GM12878 (cell line): ENCODE measurements around the gene MISP3. TPM values are rescaled to one million over a fixed set of nuclear protein-coding genes. Genes with fewer than 3 reads are reported as not detected.

Experiments used
- ATAC-seq: fragments of 200-7000 bp; cut with Tn5 transposase; 3 replicates; pipeline ENCODE4 v1.9.1; 2020; ENCODE audit warnings: mild to moderate bottlenecking, moderate library complexity
- BruUV-seq: library from RNA; stranded (reverse); fragments of 400-500 nt; replicated peaks from 2 replicates; lab custom pipeline; 2021; lab: Mats Ljungman, UMichigan
- CTCF ChIA-PET: fragments of 300-600 bp; sonication (Branson Sonifier 250); formaldehyde crosslinking; extraction: SDS; loops from one replicate; lab custom pipeline; 2021; ENCODE audit warnings: inconsistent platforms; lab: Yijun Ruan, JAX
- POLR2A ChIA-PET: fragments of 350-600 bp; formaldehyde crosslinking; extraction: SDS; loops from one replicate; lab custom pipeline; 2021; ENCODE audit warnings: inconsistent platforms; lab: Charles Lee
- RAD21 ChIA-PET: fragments of 300-600 bp; sonication (Branson Sonifier 250); formaldehyde crosslinking; loops from one replicate; lab custom pipeline; 2023; ENCODE audit warnings: antibody characterized with exemption; ENCODE audit not compliant: unreplicated experiment; lab: Charles Lee
- SMC1A ChIA-PET: fragments of 300-600 bp; sonication (Branson Sonifier 250); formaldehyde crosslinking; loops from one replicate; lab custom pipeline; 2023; ENCODE audit not compliant: unreplicated experiment, uncharacterized antibody; lab: Charles Lee
- DNase-seq: peaks from one replicate; pipeline ENCODE4 v3.0.0-alpha.2; 2011; ENCODE audit warnings: low read depth, low spot score
- FAIRE-seq: peaks from 3 replicates; lab custom pipeline; 2011; peaks lifted over from hg19 to GRCh38; lab: Jason Lieb, UNC
- H2AFZ ChIP-seq: 2 replicates; pipeline ENCODE4 v1.6.0; 2011; ENCODE audit warnings: low read depth, low read length, control low read depth; ENCODE audit not compliant: control insufficient read depth
- H3K27ac ChIP-seq: 2 replicates; pipeline ENCODE4 v1.5.1; 2011; ENCODE audit warnings: control low read depth; ENCODE audit not compliant: control insufficient read depth, insufficient read depth
- H3K27me3 ChIP-seq, 2 experiments: replicated peaks in 1 of 2; 2 replicates each; pipeline versions ENCODE4 v1.6.0 to v1.6.1; 2011; ENCODE audit warnings: low read length in 1 of 2; ENCODE audit not compliant: control insufficient read depth in 2 of 2, insufficient read depth in 2 of 2
- H3K36me3 ChIP-seq, 2 experiments: 2 replicates each; pipeline ENCODE4 v1.5.1; 2011; ENCODE audit warnings: low read length in 1 of 2; ENCODE audit not compliant: control insufficient read depth in 2 of 2, insufficient read depth in 2 of 2
- H3K4me1 ChIP-seq: 2 replicates; pipeline ENCODE4 v1.6.1; 2011; ENCODE audit warnings: mild to moderate bottlenecking, low read length, moderate library complexity, mixed read lengths; ENCODE audit not compliant: control insufficient read depth, insufficient read depth
- H3K4me2 ChIP-seq: 2 replicates; pipeline ENCODE4 v1.6.0; 2011; ENCODE audit warnings: control low read depth; ENCODE audit not compliant: control insufficient read depth, insufficient read depth
- H3K4me3 ChIP-seq: fragments of 200-600 bp; sonication (generic); 2 replicates; pipeline ENCODE4 v1.5.1; 2016
- H3K79me2 ChIP-seq: 2 replicates; pipeline ENCODE4 v1.6.0; 2011; ENCODE audit warnings: low read length; ENCODE audit not compliant: control insufficient read depth, insufficient read depth
- H3K9ac ChIP-seq: 2 replicates; pipeline ENCODE4 v1.8.0; 2011; ENCODE audit warnings: low read length, control low read depth, mixed read lengths; ENCODE audit not compliant: control insufficient read depth, insufficient read depth
- H3K9me3 ChIP-seq: replicated peaks from 3 replicates; pipeline ENCODE4 v1.5.1; 2011; ENCODE audit warnings: mild to moderate bottlenecking, low read length; ENCODE audit not compliant: control insufficient read depth, insufficient read depth
- H4K20me1 ChIP-seq: 2 replicates; pipeline ENCODE4 v1.6.0; 2011; ENCODE audit not compliant: control insufficient read depth, insufficient read depth
- CEBPB ChIP-seq, 2 experiments: fragments of 150-350 bp in 1 of 2; IDR thresholded peaks; 2 replicates each; pipeline ENCODE4 v1.6.1; 2012 to 2014; ENCODE audit warnings: low read depth in 2 of 2, low read length in 2 of 2, borderline replicate concordance in 1 of 2, inconsistent platforms in 1 of 2
- MXI1 ChIP-seq: fragments of 150-350 bp; IDR thresholded peaks from 2 replicates; pipeline ENCODE4 v1.6.1; 2011; ENCODE audit warnings: low read depth, mild to moderate bottlenecking, inconsistent platforms, low read length, improper control_type of control experiment
- NR2C2 ChIP-seq: IDR thresholded peaks from 2 replicates; pipeline ENCODE4 v1.6.1; 2011; ENCODE audit warnings: borderline replicate concordance, low read depth; ENCODE audit not compliant: control insufficient read depth, insufficient read length
- SIX5 ChIP-seq: IDR thresholded peaks from 2 replicates; pipeline ENCODE4 v1.6.1; 2011; ENCODE audit warnings: mild to moderate bottlenecking, low read depth, low read length, moderate library complexity; ENCODE audit not compliant: severe bottlenecking
- SMARCA5 ChIP-seq: fragments of 450-650 bp; IDR thresholded peaks from 2 replicates; pipeline ENCODE4 v1.6.1; 2017; ENCODE audit warnings: mild to moderate bottlenecking
- WGBS: methylation state at CpG from one replicate; pipeline ENCODE4 v1.1.6; 2016; ENCODE audit warnings: low lambda C conversion rate; ENCODE audit not compliant: insufficient replicate concordance, insufficient coverage; ENCODE audit errors: missing lambda C conversion rate; 5-methylcytosine and 5-hydroxymethylcytosine counted together
- in situ Hi-C: fragments of 300-500 bp; cut with MboI; formaldehyde crosslinking; loops from 9 replicates; pipeline ENCODE4 v1.14.3; 2018; ENCODE audit warnings: mixed read lengths
- intact Hi-C: fragments of 100-400 bp; cut with micrococcal nuclease; formaldehyde crosslinking; loops from one replicate; pipeline ENCODE4 v1.14.2; 2022; ENCODE audit not compliant: unreplicated experiment
- polyA plus RNA-seq, 11 experiments: library from polyadenylated mRNA; depleted of rRNA in 4 of 11; unstranded in 6 of 11; stranded (reverse) in 5 of 11; fragments of >200 nt; fragmentation: Nextera tagmentation in 4 of 11; fragmentation: Illumina TruSeq in 1 of 11; extraction: Ambion mirVana in 4 of 11; extraction: Trizol in 1 of 11; gene quantifications; 1 replicate in 1 of 11; 2 replicates in 10 of 11; pipeline versions ENCODE4 v1.2.1 to v1.2.3, GENCODE V29; 2011 to 2016; ENCODE audit warnings: inconsistent platforms in 2 of 11, missing spikeins in 2 of 11, low read depth in 1 of 11
- total RNA-seq, 4 experiments: library from RNA; depleted of rRNA in 3 of 4; stranded (reverse); fragments of >200 nt in 3 of 4; fragmentation: Illumina TruSeq in 1 of 4; extraction: Trizol in 1 of 4; gene quantifications; 2 replicates each; pipeline versions ENCODE4 v1.2.1 to v1.2.3, GENCODE V29; 2013 to 2021
- TF ChIP-seq, protein P1 (sequence below): IDR thresholded peaks from 2 replicates; pipeline ENCODE4 v1.6.1; 2012; ENCODE audit warnings: low read depth, low read length, improper control_type of control experiment
- TF ChIP-seq, protein P2 (sequence below): fragments of 450-650 bp; formaldehyde crosslinking; IDR thresholded peaks from 2 replicates; pipeline ENCODE4 v1.4.0; 2020; ENCODE audit warnings: mild to moderate bottlenecking, moderate library complexity

The MISP3 gene
- total and polyA plus RNA-seq, 10 of the 15 experiments (the other 5 are each of a cell fraction or from before 2014, with no cell fraction given), result 0.07 to 1.4 (median 0.64) TPM

DNA sequence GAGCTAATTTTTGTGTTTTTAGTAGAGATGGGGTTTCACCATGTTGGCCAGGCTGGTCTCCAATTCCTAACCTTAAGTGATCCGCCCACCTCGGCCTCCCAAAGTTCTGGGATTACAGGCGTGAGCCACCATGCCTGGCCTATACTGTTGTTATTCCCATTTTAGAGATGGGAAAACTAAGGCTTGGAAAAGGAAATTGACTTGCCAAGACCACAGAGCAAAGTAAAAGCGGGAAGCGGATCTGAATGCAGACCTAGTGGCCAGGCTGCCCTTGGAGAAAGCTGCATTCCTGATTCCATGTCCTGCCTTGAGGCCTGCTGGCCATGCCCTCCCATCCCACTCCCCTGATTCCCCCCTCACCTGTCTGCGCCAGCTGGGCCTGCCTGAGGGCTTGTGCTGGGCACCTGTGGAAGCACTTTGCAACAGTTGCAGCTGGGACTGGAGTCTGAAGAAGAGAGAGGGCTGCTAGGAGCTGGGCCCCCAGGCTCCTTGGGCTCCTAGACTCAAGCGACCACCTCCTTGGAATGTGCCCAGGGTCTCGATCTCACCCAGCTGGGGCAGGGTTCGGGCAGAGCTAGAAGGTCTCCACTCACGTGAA is 16.4 kb upstream of the MISP3 start:
- FAIRE-seq (no peak), ATAC-seq (no peak), DNase-seq (no peak)
- TF ChIP-seq, protein P1, sequence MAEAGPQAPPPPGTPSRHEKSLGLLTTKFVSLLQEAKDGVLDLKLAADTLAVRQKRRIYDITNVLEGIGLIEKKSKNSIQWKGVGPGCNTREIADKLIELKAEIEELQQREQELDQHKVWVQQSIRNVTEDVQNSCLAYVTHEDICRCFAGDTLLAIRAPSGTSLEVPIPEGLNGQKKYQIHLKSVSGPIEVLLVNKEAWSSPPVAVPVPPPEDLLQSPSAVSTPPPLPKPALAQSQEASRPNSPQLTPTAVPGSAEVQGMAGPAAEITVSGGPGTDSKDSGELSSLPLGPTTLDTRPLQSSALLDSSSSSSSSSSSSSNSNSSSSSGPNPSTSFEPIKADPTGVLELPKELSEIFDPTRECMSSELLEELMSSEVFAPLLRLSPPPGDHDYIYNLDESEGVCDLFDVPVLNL, result no peak
- no TSS peak for BruUV-seq
- Histone ChIP-seq H4K20me1 (no peaks in the 10 kb centered on the region; the same call in 1 of the 2 replicates), H3K4me3 (no peak overlapping the region), H3K79me2 (no peaks in the 10 kb centered on the region), H3K9ac (no peak overlapping the region), H3K4me2 (no peak overlapping the region), H3K27me3 (peaks cover 0 to 6% of the 10 kb centered on the region in 2 experiments), H3K36me3 (peaks cover 0 to 3% of the 10 kb centered on the region in 2 experiments; a peak in 3 of 4 replicates), H3K27ac (no peak overlapping the region), H3K9me3 (no peaks in the 10 kb centered on the region), H2AFZ (no peak overlapping the region), H3K4me1 (no peaks in the 10 kb centered on the region)
- POLR2A ChIA-PET, result interaction anchor here (0.6 kb wide), 1 partner anchor 294 kb away, joined by 3 read pairs; no protein-coding TSS in a partner anchor
- intact Hi-C loops (no loop called here), in situ Hi-C loops (loop anchor here (25.0 kb wide), 1 partner anchor 769 kb away; no protein-coding TSS in a partner anchor)
- 60% methylated on average over 10 of the region's 10 CpGs for WGBS
- RAD21 ChIA-PET, result interaction anchor here (1.2 kb wide), 1 partner anchor 177 kb away, joined by 3 read pairs; no protein-coding TSS in a partner anchor
- SMC1A ChIA-PET, result no interaction called here
- CTCF ChIA-PET, result interaction anchor here (1.0 to 5.3 kb wide), 4 partner anchors 13 to 176 kb away, joined by 3 to 52 read pairs (median 4); partner anchors contain the start of genes IL27RA and MISP3

DNA sequence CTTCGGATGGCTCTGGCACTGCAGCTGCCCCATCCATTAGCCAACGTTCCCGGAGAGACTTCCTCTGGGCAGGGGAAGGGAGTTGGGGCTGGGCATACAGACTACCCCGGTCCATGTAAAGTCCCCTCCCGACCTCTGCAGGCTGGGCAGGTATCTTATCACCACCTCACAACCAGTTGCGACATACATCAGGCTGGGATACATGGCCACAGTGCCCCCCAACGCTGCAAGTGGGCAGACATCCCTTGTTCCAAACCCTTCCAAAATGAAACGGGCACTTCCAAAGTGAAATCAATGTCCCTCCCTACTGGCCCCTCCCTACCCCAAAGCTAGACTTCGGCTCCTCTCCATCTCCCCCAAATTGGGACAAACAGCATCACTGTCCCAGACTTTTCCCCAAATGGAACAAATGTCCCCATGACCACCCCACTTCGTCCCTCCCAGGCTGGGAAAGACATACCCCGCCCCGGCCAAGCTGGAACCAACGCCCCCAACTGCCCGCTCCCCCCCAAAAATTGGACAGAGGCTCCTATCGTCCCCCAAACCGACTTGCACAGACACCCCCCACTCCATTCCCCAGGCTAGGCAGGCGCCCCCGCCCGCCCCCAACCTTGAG is 15.7 kb upstream of the MISP3 start:
- ATAC-seq, result no peak
- no peaks in the 10 kb centered on the region; the same call in 1 of the 2 replicates for H4K20me1 ChIP-seq
- H2AFZ ChIP-seq, result no peak overlapping the region
- in situ Hi-C loops, result loop anchor here (25.0 kb wide), 1 partner anchor 770 kb away; no protein-coding TSS in a partner anchor
- no peaks in the 10 kb centered on the region for H3K79me2 ChIP-seq
- CTCF ChIA-PET, result interaction anchor here (0.7 to 5.3 kb wide), 8 partner anchors 9 to 910 kb away, joined by 3 to 60 read pairs (median 4); partner anchors contain the start of genes IL27RA and MISP3
- no peak for DNase-seq
- peaks cover 0 to 6% of the 10 kb centered on the region in 2 experiments for H3K27me3 ChIP-seq
- WGBS, result 39% methylated on average over 18 of the region's 19 CpGs
- peaks cover 0 to 3% of the 10 kb centered on the region in 2 experiments; a peak in 3 of 4 replicates for H3K36me3 ChIP-seq
- intact Hi-C loops, result no loop called here
- RAD21 ChIA-PET, result interaction anchor here (1.2 to 1.4 kb wide), 2 partner anchors 104 to 178 kb away, joined by 3 read pairs; no protein-coding TSS in a partner anchor
- no peak overlapping the region for H3K4me3 ChIP-seq
- no peak for FAIRE-seq
- H3K4me1 ChIP-seq, result no peaks in the 10 kb centered on the region
- H3K9ac ChIP-seq, result no peak overlapping the region
- no peaks in the 10 kb centered on the region for H3K9me3 ChIP-seq
- no TSS peak for BruUV-seq
- POLR2A ChIA-PET, result interaction anchor here (0.7 kb wide), 1 partner anchor 59 kb away, joined by 3 read pairs; no protein-coding TSS in a partner anchor
- H3K4me2 ChIP-seq, result no peak overlapping the region
- no peak overlapping the region for H3K27ac ChIP-seq
- SMC1A ChIA-PET, result no interaction called here
- TF ChIP-seq MXI1 (no peak), SIX5 (no peak), NR2C2 (no peak), CEBPB (IDR thresholded peaks at IDR 0.05; ENCODE audit: borderline replicate concordance in 1 of 2, low read depth in 2 of 2, low read length in 2 of 2) (no peak), SMARCA5 (no peak)
- TF ChIP-seq, protein P1, result no peak
- TF ChIP-seq, protein P2, sequence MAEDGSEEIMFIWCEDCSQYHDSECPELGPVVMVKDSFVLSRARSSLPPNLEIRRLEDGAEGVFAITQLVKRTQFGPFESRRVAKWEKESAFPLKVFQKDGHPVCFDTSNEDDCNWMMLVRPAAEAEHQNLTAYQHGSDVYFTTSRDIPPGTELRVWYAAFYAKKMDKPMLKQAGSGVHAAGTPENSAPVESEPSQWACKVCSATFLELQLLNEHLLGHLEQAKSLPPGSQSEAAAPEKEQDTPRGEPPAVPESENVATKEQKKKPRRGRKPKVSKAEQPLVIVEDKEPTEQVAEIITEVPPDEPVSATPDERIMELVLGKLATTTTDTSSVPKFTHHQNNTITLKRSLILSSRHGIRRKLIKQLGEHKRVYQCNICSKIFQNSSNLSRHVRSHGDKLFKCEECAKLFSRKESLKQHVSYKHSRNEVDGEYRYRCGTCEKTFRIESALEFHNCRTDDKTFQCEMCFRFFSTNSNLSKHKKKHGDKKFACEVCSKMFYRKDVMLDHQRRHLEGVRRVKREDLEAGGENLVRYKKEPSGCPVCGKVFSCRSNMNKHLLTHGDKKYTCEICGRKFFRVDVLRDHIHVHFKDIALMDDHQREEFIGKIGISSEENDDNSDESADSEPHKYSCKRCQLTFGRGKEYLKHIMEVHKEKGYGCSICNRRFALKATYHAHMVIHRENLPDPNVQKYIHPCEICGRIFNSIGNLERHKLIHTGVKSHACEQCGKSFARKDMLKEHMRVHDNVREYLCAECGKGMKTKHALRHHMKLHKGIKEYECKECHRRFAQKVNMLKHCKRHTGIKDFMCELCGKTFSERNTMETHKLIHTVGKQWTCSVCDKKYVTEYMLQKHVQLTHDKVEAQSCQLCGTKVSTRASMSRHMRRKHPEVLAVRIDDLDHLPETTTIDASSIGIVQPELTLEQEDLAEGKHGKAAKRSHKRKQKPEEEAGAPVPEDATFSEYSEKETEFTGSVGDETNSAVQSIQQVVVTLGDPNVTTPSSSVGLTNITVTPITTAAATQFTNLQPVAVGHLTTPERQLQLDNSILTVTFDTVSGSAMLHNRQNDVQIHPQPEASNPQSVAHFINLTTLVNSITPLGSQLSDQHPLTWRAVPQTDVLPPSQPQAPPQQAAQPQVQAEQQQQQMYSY, result no peak
